Measurements from ENCODE around the gene HNF1B. TPM values are rescaled to one million over a fixed set of nuclear protein-coding genes. Genes with fewer than 3 reads are reported as not detected.

The HNF1B gene
- total RNA-seq, 2 experiments from 2014 or later, result not detected

DNA sequence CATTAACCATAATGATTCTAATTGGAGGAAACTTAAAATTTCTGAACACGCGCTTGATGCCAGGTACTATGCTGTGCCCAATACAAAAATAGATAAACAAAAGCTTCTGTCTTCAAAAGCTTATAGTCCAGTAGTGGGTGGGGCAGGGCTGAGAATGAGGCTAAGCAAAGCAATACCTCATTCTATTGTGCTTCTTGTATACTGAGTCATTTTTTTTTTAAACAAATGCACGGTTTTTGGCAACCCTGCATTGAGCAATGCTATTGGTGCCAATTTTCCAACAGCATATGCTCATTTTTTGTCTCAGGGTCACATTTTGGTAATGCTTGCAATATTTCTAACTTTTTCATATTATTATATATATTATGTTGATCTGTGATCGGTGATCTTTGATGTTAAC, 34.7 kb upstream of the HNF1B start:
- Histone ChIP-seq H3K4me2 (ENCODE audit: low read length) (no peak overlapping the region), H3K4me1 (ENCODE audit: insufficient read depth, low read length, poor library complexity, severe bottlenecking) (peaks cover 13% of the 10 kb centered on the region), H3K27ac (ENCODE audit: low read depth, low read length, poor library complexity, severe bottlenecking) (no peak overlapping the region), H3K9me3 (ENCODE audit: low read length) (no peaks in the 10 kb centered on the region), H3K4me3 (ENCODE audit: low read depth, low read length, poor library complexity, severe bottlenecking) (no peak overlapping the region), H4K20me1 (ENCODE audit: insufficient read depth, low read length) (no peaks in the 10 kb centered on the region), H3K36me3 (ENCODE audit: insufficient read depth, low read length) (no peaks in the 10 kb centered on the region), H3K9me2 (ENCODE audit: insufficient read depth, low read length) (no peaks in the 10 kb centered on the region), H3K79me2 (ENCODE audit: insufficient read depth, low read depth, low read length) (no peaks in the 10 kb centered on the region), H2AFZ (ENCODE audit: low read length) (no peak overlapping the region)
- CTCF ChIA-PET (ENCODE audit: unreplicated experiment), result no interaction called here
- intact Hi-C loops (cut with micrococcal nuclease; ENCODE audit: unreplicated experiment), result no loop called here
- POLR2A ChIA-PET, result no interaction called here
- DNase-seq (ENCODE audit: low spot score), result no peak
- no peak for TF ChIP-seq EZH2phosphoT487 (IDR thresholded peaks at IDR 0.05; ENCODE audit: borderline replicate concordance, low read depth, low read length)
- BruUV-seq (replicated peaks), result no TSS peak

DNA sequence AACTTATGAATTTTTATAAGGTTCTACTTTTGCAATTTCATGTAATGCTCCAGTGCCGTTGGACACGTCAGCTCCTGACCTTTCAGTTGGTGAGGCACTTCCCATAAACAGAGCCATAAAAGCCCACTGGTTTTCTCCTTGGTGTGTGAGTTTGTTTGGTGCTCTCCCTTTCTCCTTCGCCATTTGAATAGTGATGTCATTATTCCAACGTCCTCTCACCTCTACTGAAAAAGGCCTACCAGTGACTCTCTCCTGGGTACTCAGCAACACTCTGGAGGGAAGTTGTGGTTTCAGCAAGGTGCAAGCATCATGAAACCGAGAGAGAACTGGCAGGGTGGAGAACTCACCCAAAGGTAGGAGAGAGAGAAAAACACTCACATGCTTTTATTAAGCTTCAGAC, 29.6 kb upstream of the HNF1B start:
- peak overlapping the region; percentile 42; the same call in 1 of the 2 replicates for H2AFZ ChIP-seq (ENCODE audit: low read length)
- H3K27ac ChIP-seq (ENCODE audit: low read depth, low read length, poor library complexity, severe bottlenecking), result no peak overlapping the region
- no peaks in the 10 kb centered on the region for H4K20me1 ChIP-seq (ENCODE audit: insufficient read depth, low read length)
- ChIA-PET CTCF (ENCODE audit: unreplicated experiment) (no interaction called here), POLR2A (interaction anchor here (0.6 kb wide), 1 partner anchor 204 kb away, joined by 7 read pairs; no protein-coding TSS in a partner anchor)
- TF ChIP-seq EZH2phosphoT487 (IDR thresholded peaks at IDR 0.05; ENCODE audit: borderline replicate concordance, low read depth, low read length), result no peak
- TF ChIP-seq, protein P1, sequence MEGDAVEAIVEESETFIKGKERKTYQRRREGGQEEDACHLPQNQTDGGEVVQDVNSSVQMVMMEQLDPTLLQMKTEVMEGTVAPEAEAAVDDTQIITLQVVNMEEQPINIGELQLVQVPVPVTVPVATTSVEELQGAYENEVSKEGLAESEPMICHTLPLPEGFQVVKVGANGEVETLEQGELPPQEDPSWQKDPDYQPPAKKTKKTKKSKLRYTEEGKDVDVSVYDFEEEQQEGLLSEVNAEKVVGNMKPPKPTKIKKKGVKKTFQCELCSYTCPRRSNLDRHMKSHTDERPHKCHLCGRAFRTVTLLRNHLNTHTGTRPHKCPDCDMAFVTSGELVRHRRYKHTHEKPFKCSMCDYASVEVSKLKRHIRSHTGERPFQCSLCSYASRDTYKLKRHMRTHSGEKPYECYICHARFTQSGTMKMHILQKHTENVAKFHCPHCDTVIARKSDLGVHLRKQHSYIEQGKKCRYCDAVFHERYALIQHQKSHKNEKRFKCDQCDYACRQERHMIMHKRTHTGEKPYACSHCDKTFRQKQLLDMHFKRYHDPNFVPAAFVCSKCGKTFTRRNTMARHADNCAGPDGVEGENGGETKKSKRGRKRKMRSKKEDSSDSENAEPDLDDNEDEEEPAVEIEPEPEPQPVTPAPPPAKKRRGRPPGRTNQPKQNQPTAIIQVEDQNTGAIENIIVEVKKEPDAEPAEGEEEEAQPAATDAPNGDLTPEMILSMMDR (conservative IDR thresholded peaks at IDR 0.05; ENCODE audit: low read length), result no peak
- peak; percentile 48 for DNase-seq (ENCODE audit: low spot score)
- H3K79me2 ChIP-seq (ENCODE audit: insufficient read depth, low read depth, low read length), result no peaks in the 10 kb centered on the region
- H3K4me3 ChIP-seq (ENCODE audit: low read depth, low read length, poor library complexity, severe bottlenecking), result no peak overlapping the region
- intact Hi-C loops (cut with micrococcal nuclease; ENCODE audit: unreplicated experiment), result no loop called here
- H3K4me1 ChIP-seq (ENCODE audit: insufficient read depth, low read length, poor library complexity, severe bottlenecking), result peaks cover 11% of the 10 kb centered on the region
- H3K4me2 ChIP-seq (ENCODE audit: low read length), result 0 out of 2 replicates have a peak overlapping the region, but pooled peaks have one; percentile 21
- H3K36me3 ChIP-seq (ENCODE audit: insufficient read depth, low read length), result no peaks in the 10 kb centered on the region
- no peaks in the 10 kb centered on the region for H3K9me3 ChIP-seq (ENCODE audit: low read length)
- no peaks in the 10 kb centered on the region for H3K9me2 ChIP-seq (ENCODE audit: insufficient read depth, low read length)
- BruUV-seq (replicated peaks), result no TSS peak

DNA sequence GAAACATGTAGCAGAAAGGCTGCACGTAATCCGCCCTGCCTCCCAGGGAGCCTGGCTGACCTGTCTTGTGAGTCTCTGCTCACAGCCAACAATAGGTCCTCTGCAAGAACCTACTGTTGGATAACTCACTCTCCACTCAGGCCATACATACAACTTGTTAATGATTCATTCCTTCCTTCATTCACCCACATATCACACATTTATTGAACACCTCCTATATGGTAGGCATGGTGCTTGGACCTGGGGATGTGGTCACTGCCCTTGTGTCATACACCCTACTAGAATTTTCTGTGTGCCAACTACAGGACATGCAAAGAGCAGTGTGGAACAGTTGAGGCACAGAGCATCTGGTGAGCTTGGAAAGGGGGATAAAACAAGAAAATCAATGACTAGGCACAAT, 28.1 kb upstream of the HNF1B start:
- ChIA-PET POLR2A (no interaction called here), CTCF (ENCODE audit: unreplicated experiment) (no interaction called here)
- Histone ChIP-seq H2AFZ (ENCODE audit: low read length) (no peak overlapping the region), H3K9me2 (ENCODE audit: insufficient read depth, low read length) (no peaks in the 10 kb centered on the region), H3K4me2 (ENCODE audit: low read length) (no peak overlapping the region), H4K20me1 (ENCODE audit: insufficient read depth, low read length) (no peaks in the 10 kb centered on the region), H3K27ac (ENCODE audit: low read depth, low read length, poor library complexity, severe bottlenecking) (no peak overlapping the region), H3K4me3 (ENCODE audit: low read depth, low read length, poor library complexity, severe bottlenecking) (no peak overlapping the region), H3K36me3 (ENCODE audit: insufficient read depth, low read length) (no peaks in the 10 kb centered on the region), H3K9me3 (ENCODE audit: low read length) (no peaks in the 10 kb centered on the region), H3K4me1 (ENCODE audit: insufficient read depth, low read length, poor library complexity, severe bottlenecking) (peaks cover 11% of the 10 kb centered on the region), H3K79me2 (ENCODE audit: insufficient read depth, low read depth, low read length) (no peaks in the 10 kb centered on the region)
- DNase-seq (ENCODE audit: low spot score), result no peak
- no TSS peak for BruUV-seq (replicated peaks)
- intact Hi-C loops (cut with micrococcal nuclease; ENCODE audit: unreplicated experiment), result no loop called here
- TF ChIP-seq, protein P1 (conservative IDR thresholded peaks at IDR 0.05; ENCODE audit: low read length), result no peak
- no peak for TF ChIP-seq EZH2phosphoT487 (IDR thresholded peaks at IDR 0.05; ENCODE audit: borderline replicate concordance, low read depth, low read length)
